ENCODE data around the gene SCPEP1.
A peak's percentile ranks its signal among the peaks of the same experiment; 100 is the strongest.

SCPEP1 gene

GRCh38 chr17:57006040-57006439 is 28.1 kb downstream of the SCPEP1 start:
- no peak for DNase-seq

GRCh38 chr17:57008958-57009357 is 31.0 kb downstream of the SCPEP1 start:
- DNase-seq, result no peak

- peak; percentile 49 for DNase-seq
Measured at GRCh38 chr17:57009737-57010445, 32.0 kb downstream of the SCPEP1 start.

GRCh38 chr17:57010487-57010886 is 32.6 kb downstream of the SCPEP1 start:
- no peak for DNase-seq

- DNase-seq, result no peak
Measured at GRCh38 chr17:57011491-57012015, 33.6 kb downstream of the SCPEP1 start.

GRCh38 chr17:57016071-57016763 is 38.3 kb downstream of the SCPEP1 start:
- DNase-seq, result no peak

DNA sequence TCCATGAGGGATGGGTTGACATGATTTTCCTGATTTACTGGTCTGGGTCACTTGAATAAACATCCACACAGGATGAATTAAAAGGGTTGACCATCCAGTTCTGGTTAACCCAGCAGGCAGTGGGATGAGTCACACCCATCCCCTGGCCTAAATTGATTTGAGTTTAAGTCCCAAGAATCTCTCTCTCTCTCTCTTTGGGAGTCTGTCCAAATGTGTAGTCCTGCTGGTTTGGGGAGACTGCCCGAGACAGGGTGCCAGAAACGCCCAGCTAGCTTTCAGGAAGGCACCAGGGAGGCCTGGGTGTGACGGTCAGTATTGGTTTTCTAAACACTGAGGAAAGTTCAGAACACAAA is 38.8 kb downstream of the SCPEP1 start:
- DNase-seq, result no peak

DNA sequence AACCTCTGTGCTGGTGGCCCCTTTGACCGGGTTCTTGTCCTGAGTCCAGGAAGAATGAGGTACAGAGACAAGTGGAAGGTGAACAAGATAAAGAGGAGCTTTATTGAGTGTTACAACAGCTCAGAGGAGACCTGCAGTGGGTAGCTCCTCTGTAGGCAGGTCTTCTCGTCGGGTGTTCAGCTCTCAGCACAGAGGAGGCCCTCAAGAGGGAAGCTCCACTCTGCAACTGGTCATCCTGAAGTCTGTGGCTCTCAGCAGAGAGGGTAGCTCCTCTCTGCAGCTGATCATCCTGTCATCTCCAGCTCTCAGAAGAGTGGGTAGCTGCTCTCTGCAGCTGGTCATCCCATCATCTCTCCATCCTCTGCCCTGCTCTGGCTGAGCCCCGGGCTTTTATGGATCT is 39.7 kb downstream of the SCPEP1 start:
- no peak for DNase-seq

- DNase-seq, result no peak
Measured at GRCh38 chr17:57020208-57020607, 42.3 kb downstream of the SCPEP1 start.

- DNase-seq, result peak; percentile 10
Measured at GRCh38 chr17:57021226-57021940, 43.5 kb downstream of the SCPEP1 start.

- DNase-seq, result no peak
Measured at GRCh38 chr17:57025876-57026275, 47.9 kb downstream of the SCPEP1 start.

DNA sequence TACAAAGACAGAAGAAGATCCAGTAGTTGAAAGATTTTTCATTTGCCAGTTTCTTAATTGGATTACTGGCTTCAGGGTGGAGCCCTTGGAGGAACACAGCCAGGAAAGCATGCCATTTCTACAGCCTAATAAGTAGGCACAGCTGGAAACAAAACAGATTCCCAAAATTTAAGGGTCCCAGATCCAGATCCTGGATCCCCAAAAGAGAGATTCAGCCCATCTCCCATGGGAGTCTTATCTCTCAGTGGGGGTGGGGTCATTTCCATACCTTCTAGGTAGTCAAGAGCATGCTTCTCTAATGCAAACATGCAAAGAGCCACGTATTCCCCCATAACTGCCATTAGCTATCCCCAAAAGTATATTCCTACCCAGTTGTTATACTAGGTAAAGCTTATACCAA is 49.9 kb downstream of the SCPEP1 start:
- no peak for DNase-seq

DNA sequence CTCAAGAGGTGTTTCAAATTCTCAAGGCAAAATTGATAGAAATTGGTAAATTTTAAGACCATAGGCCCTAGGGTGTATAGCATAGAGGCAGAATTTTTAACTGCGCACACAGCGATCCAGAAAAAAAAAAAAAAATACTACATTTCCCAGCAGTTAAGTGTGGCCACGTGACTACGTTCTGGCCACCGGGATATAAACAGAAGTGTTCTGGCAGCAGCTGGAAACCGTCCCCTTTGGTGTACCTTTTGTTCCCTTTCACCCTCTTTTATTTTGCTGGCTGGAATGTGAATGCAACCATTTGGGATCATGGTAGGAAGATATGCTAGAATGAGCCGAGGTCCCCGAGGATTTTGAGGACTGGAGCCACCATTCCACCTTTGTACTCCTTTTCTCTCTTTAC is 54.4 kb downstream of the SCPEP1 start:
- no peak for DNase-seq

DNA sequence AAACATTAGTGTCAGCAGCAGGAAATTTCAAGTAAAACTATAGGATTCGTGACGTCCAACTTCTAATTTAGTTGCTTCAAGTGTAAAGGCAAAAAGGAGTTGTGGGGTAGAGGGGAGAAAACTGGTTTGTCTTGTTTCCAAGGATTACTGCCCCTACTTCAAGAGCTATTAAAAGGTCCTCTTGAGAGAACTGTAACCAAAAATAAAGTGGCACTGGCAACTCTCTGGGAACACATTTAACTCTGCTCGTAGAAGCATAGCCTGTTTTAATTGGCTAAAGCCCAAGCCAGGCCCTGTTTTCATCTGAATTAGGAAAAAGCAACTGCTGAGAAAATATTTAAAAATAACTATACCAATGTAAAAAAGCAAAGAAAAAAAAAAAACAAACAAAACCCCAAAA is 55.4 kb downstream of the SCPEP1 start:
- peak; percentile 47 for DNase-seq

GRCh38 chr17:57034807-57035754 is 57.1 kb downstream of the SCPEP1 start:
- DNase-seq, result no peak

GRCh38 chr17:57035971-57036481 is 58.1 kb downstream of the SCPEP1 start:
- peak; percentile 87 for DNase-seq

DNA sequence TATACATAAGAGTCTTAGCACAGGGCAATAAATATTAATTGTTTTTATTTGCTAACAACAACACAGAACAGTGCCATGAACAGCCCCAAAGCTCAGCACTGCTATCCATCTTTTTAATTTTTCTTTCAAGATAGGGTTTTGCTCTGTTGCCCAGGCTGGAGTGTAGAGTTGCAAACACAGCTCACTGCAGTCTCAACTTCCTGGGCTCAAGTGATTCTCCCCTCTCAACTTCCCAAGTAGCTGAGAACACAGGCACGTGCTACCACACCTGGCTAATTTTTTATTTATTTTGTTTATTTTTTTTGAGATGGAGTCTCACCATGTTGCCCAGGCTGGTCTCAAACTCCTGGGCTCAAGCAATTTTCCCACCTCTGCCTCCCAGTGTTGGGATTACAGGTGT is 59.5 kb downstream of the SCPEP1 start:
- no peak for DNase-seq

DNA sequence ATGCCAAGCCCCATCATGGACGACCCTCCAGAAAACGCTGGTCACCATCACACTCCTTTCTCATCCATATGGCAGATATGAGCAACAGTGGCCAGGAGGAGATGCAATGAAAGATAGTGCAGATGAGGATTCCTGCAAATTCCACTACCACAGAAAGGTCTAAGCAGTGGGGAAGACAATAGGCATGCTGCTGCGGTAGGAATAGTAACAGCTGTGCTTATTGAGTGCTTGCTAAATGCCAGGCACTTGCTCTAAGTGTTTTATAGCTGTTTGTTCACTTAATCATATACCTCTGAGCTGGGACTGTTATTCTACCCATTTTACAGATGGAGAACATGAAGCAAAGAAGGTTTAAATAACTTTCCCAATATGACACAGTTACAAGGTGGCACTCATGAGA is 60.6 kb downstream of the SCPEP1 start:
- DNase-seq, result no peak

GRCh38 chr17:57040571-57040970 is 62.6 kb downstream of the SCPEP1 start:
- DNase-seq, result no peak

- DNase-seq, result no peak
Measured at GRCh38 chr17:57043276-57043675, 65.3 kb downstream of the SCPEP1 start.

- DNase-seq, result no peak
Measured at GRCh38 chr17:57044976-57045867, 67.3 kb downstream of the SCPEP1 start.
